ENCODE measurements around the gene NBPF26.
"Not testable (repeated sequence)": the region's sequence is repeated elsewhere in the genome, so short reads cannot be mapped to it uniquely, and the experiment has no call there.

NBPF26 gene

DNA sequence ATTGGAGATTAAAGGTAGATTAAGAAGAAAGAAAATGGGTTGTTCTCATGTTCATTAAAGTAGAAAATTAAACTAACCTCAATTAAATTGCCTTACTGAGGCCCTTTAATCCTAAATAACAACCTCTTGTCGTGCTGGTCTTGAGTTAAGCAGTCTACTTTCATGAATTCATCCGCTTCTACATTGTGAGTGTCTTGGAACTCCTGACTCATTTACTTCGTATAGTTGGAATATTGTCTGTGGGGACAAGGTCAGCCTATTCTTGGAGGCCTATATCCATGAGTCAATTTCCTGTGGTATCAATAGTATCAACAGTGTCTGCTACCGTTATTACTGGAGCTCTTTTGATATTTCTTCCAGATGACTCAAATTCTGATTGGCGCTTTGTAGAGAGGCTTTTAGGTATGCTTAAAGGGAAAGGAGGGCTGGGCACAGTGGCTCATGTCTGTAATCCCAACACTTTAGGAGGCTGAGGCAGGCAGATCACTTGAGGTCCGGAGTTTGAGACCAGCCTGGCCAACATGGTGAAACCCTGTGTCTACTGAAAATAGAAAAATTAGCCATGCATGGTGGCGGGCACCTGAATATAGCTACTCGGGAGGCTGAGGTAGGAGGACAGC, 136.0 kb downstream of the NBPF26 start:
- DNase-seq: not testable (repeated sequence)

GRCh38 chr1:120878206-120878605, 154.5 kb downstream of the NBPF26 start:
- not testable (repeated sequence) for DNase-seq

DNA sequence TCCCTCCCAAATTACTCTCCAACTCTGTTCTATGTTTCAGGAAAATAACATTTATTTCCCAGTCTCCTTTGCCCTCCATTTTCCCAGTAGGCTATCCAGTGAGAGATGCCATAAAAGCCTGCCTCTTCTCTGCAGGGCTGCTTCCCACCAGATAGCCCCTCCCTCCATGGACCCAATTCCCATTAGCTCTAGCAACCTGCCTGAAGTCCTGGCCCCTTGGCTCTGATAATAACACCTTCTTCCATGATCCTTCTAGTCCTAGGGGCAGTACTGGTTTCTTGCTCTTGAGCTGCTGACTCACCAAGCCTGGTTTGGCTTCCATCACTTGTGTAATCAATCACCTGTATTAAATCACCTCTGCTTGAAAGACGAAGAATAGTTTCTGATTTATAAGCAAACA, 156.3 kb downstream of the NBPF26 start:
- not testable (repeated sequence) for DNase-seq

- not testable (repeated sequence) for DNase-seq
Observed at GRCh38 chr1:120881934-120882333, 158.2 kb downstream of the NBPF26 start.
